Activated CD8-positive, alpha-beta T cell treated with anti-CD3 and anti-CD28 coated beads for 36 hours (primary cell): ENCODE measurements around the gene SLC22A31. TPM values are rescaled to one million over a fixed set of nuclear protein-coding genes. Genes with fewer than 3 reads are reported as not detected.

Experiments used
- ATAC-seq: fragments of 200-7000 bp; cut with Tn5 transposase; one replicate; pipeline ENCODE4 v1.10.0; 2021; ENCODE audit warnings: mild to moderate bottlenecking, moderate library complexity
- CTCF ChIA-PET: fragments of 350-600 bp; sonication (Branson Sonifier 250); formaldehyde crosslinking; loops from one replicate; lab custom pipeline; 2021; ENCODE audit warnings: antibody characterized with exemption; lab: Charles Lee
- POLR2A ChIA-PET: fragments of 350-600 bp; sonication (Branson Sonifier 250); formaldehyde crosslinking; loops from one replicate; lab custom pipeline; 2021; ENCODE audit warnings: antibody characterized with exemption; lab: Charles Lee
- DNase-seq: peaks from one replicate; pipeline ENCODE4 v3.0.0-alpha.2; 2020
- H3K27ac Mint-ChIP-seq: one replicate; pipeline ENCODE4 v1.8.0; 2021; ENCODE audit warnings: mild to moderate bottlenecking, mixed read lengths
- H3K27me3 Mint-ChIP-seq: one replicate; pipeline ENCODE4 v1.8.0; 2021; ENCODE audit warnings: mixed read lengths
- H3K36me3 Mint-ChIP-seq: one replicate; pipeline ENCODE4 v1.8.0; 2021; ENCODE audit warnings: low read depth, mixed read lengths
- H3K4me1 Mint-ChIP-seq: one replicate; pipeline ENCODE4 v1.8.0; 2021; ENCODE audit warnings: low read depth, mixed read lengths
- H3K4me3 Mint-ChIP-seq: one replicate; pipeline ENCODE4 v1.8.0; 2021; ENCODE audit warnings: mild to moderate bottlenecking, moderate library complexity, mixed read lengths
- H3K9me3 Mint-ChIP-seq: one replicate; pipeline ENCODE4 v1.8.0; 2021; ENCODE audit warnings: mixed read lengths
- CTCF ChIP-seq: fragments of 200-600 bp; IDR thresholded peaks from one replicate; pipeline ENCODE4 v1.8.0; 2022; ENCODE audit warnings: antibody characterized with exemption, mild to moderate bottlenecking
- intact Hi-C: fragments of 100-400 bp; cut with micrococcal nuclease; formaldehyde crosslinking; loops from one replicate; pipeline ENCODE4 v1.10.0; 2022
- total RNA-seq, 2 experiments: library from RNA; stranded (reverse); gene quantifications; one replicate each; pipeline ENCODE4 v1.2.3, GENCODE V29; 2021

The SLC22A31 gene
- total RNA-seq, 2 experiments from 2014 or later, result 0.16 to 0.20 TPM

- no peak for ATAC-seq
- no peak overlapping the region for H3K27ac Mint-ChIP-seq
- H3K36me3 Mint-ChIP-seq, result no peaks in the 10 kb centered on the region
- H3K4me3 Mint-ChIP-seq, result no peak overlapping the region
- no peak for DNase-seq
- CTCF ChIA-PET, result no interaction called here
- no peaks in the 10 kb centered on the region for H3K9me3 Mint-ChIP-seq
- peaks cover 9% of the 10 kb centered on the region for H3K4me1 Mint-ChIP-seq
- intact Hi-C loops, result loop anchor here (10.0 kb wide), 1 partner anchor 348 kb away; no protein-coding TSS in a partner anchor
- POLR2A ChIA-PET, result interaction anchor here (1.2 kb wide), 2 partner anchors 79 to 362 kb away, joined by 3 to 5 read pairs; partner anchors contain the start of gene ACSF3
- H3K27me3 Mint-ChIP-seq, result peaks cover 2% of the 10 kb centered on the region
- TF ChIP-seq CTCF, result no peak
Measured at GRCh38 chr16:89172528-89173173, 27.7 kb downstream of the SLC22A31 start.

GRCh38 chr16:89172171-89172527 is 28.2 kb downstream of the SLC22A31 start:
- no peaks in the 10 kb centered on the region for H3K9me3 Mint-ChIP-seq
- ATAC-seq (no peak), DNase-seq (no peak)
- peaks cover 9% of the 10 kb centered on the region for H3K4me1 Mint-ChIP-seq
- ChIA-PET CTCF (no interaction called here), POLR2A (interaction anchor here (1.2 kb wide), 1 partner anchor 361 kb away, joined by 3 read pairs; no protein-coding TSS in a partner anchor)
- no peak for TF ChIP-seq CTCF
- H3K27me3 Mint-ChIP-seq, result peaks cover 2% of the 10 kb centered on the region
- no peaks in the 10 kb centered on the region for H3K36me3 Mint-ChIP-seq
- no peak overlapping the region for H3K27ac Mint-ChIP-seq
- intact Hi-C loops, result loop anchor here (10.0 kb wide), 1 partner anchor 347 kb away; no protein-coding TSS in a partner anchor
- no peak overlapping the region for H3K4me3 Mint-ChIP-seq

- peaks cover 2% of the 10 kb centered on the region for H3K27me3 Mint-ChIP-seq
- peaks cover 9% of the 10 kb centered on the region for H3K4me1 Mint-ChIP-seq
- H3K9me3 Mint-ChIP-seq, result no peaks in the 10 kb centered on the region
- TF ChIP-seq CTCF, result no peak
- CTCF ChIA-PET, result interaction anchor here (0.7 to 1.6 kb wide), 5 partner anchors 45 to 359 kb away, joined by 3 to 4 read pairs (median 3); partner anchors contain the start of genes APRT and ZNF778
- peak within 1 kb of the TSS; percentile 48 for H3K4me3 Mint-ChIP-seq
- ATAC-seq (peak; percentile 96), DNase-seq (peak; percentile 98)
- intact Hi-C loops, result loop anchor here (10.0 kb wide), 1 partner anchor 347 kb away; no protein-coding TSS in a partner anchor
- POLR2A ChIA-PET, result interaction anchor here (1.2 kb wide), 1 partner anchor 361 kb away, joined by 3 read pairs; no protein-coding TSS in a partner anchor
- no peak within 1 kb of the TSS for H3K27ac Mint-ChIP-seq
- no peaks in the 10 kb centered on the region for H3K36me3 Mint-ChIP-seq
Measured at GRCh38 chr16:89171216-89172170, 28.8 kb downstream of the SLC22A31 start, which contains the start of gene CDH15. Gene CDH15, plus strand, starts transcription at chr16:89171748. Its CDS starts 84 bp downstream, at chr16:89171832.

GRCh38 chr16:89170346-89171215 is 29.8 kb downstream of the SLC22A31 start:
- Mint-ChIP-seq H3K9me3 (no peaks in the 10 kb centered on the region), H3K4me1 (peaks cover 9% of the 10 kb centered on the region), H3K4me3 (peak overlapping the region; percentile 48), H3K27me3 (peaks cover 2% of the 10 kb centered on the region), H3K36me3 (no peaks in the 10 kb centered on the region), H3K27ac (no peak overlapping the region)
- no peak for TF ChIP-seq CTCF
- ChIA-PET POLR2A (no interaction called here), CTCF (interaction anchor here (0.7 to 1.6 kb wide), 5 partner anchors 45 to 358 kb away, joined by 3 to 4 read pairs (median 3); partner anchors contain the start of genes APRT and ZNF778)
- intact Hi-C loops, result loop anchor here (10.0 kb wide), 1 partner anchor 346 kb away; no protein-coding TSS in a partner anchor
- DNase-seq (peak; percentile 46), ATAC-seq (no peak)
